T-helper 1 cell treated with Interleukin-12 subunit alpha and Interleukin-12 subunit beta and Interleukin-4 antibody, amounts not matched to agents 30 ng/mL and 1 ng/mL, for 36 hours (primary cell): ENCODE results near the gene XPO5. TPM values are rescaled to one million over a fixed set of nuclear protein-coding genes. Genes with fewer than 3 reads are reported as not detected.
"Not testable (repeated sequence)": the region's sequence is repeated elsewhere in the genome, so short reads cannot be mapped to it uniquely, and the experiment has no call there.

Experiments
- intact Hi-C: fragments of 100-400 bp; cut with micrococcal nuclease; formaldehyde crosslinking; loops from one replicate; pipeline ENCODE4 v1.15.1; 2024
- total RNA-seq: library from RNA; stranded (reverse); gene quantifications from 2 replicates; pipeline ENCODE4 v1.2.3, GENCODE V29; 2022

XPO5 gene
- total RNA-seq, 1 donor from 2014 or later, result 94.6 TPM

DNA sequence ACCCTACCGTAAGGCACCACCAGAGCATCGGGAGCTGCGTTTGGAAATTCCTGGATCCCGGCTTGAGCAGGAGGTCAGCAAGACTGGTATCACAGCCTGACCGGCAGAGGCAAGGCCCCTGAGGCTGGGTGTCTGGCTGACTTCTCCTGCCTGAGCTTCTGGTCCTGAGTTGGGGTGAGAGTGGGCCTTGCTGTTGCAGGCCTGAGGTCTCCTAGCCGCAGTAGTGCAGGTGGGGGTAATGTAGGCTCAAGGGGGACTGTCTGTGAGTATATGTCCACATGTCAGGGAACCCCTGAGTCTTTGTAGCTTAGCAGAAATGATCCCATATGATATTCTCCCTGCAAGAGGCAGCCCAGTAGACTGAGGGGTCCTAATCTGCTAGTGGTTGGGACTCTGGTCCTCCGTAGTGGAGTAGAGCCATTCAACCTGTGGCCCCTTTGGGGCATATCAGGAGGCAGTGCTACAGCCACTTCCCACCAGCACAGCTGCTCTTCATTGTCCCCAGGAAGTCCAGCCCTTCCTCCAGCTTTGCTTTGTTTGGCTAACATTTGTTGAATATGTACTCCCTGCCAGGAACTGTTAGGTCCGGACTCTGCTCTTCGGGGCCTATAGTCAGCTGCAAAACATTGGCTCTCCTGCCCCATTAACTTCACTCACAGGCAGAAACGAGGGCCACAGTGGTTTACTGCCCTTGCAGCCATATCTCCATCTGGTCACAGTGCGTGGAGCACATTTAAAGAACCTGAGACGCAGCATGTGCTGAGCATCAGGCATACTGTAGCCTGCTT lies 76.6 kb downstream of the XPO5 start:
- intact Hi-C loops, result no loop called here

DNA sequence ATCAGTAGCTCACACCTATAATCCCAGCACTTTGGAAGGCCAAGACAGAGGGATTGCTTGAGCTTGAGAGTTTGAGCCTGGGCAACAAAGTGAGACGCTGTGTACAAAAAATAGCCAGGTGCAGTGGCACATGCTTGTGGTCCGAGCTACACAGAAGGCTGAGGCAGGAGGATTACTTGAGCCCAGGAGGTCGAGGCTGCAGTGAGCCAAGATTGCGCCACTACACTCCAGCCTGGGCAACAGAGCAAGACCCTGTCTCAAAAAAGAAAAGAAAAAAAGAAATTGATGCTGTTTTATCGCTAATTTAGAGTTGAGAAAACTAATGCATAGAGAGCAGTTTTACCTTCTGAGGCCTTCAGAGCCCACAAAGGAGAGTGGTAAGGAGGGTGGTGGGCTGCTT lies 77.5 kb downstream of the XPO5 start:
- intact Hi-C loops, result not testable (repeated sequence)

DNA sequence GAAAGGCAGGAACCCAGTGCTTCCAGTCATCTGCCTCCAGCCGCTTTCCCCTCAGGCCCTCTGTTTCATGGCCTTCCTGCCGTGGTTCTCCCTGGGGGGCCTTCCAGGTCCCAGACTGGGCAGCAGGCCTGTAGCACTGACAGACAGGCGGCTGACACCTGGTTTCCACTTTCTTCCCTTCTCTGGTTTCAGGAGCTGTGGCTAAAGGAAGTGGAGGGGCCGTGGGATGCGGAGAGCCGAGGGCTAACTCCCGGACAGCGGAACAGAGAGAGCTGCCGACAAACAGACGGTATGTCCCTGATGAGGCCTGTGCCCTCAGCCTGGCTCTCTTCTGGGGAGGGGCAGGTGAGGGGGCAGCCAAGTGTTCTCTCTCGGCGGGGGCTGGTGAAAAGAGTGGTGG lies 78.1 kb downstream of the XPO5 start:
- intact Hi-C loops, result no loop called here

DNA sequence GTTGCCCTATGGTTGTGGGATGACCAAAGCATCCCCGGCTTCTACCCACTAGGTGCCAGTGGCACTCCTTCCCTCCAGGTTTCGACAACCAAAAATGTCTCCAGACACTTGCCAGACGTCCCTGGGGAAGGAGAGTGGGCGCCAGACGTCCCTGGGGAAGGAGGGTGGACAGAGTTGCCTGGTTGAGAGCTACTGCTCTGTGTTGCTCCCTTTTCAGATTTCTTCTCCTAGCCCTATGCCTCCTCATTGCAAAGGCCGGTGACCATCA lies 78.8 kb downstream of the XPO5 start:
- intact Hi-C loops, result no loop called here

DNA sequence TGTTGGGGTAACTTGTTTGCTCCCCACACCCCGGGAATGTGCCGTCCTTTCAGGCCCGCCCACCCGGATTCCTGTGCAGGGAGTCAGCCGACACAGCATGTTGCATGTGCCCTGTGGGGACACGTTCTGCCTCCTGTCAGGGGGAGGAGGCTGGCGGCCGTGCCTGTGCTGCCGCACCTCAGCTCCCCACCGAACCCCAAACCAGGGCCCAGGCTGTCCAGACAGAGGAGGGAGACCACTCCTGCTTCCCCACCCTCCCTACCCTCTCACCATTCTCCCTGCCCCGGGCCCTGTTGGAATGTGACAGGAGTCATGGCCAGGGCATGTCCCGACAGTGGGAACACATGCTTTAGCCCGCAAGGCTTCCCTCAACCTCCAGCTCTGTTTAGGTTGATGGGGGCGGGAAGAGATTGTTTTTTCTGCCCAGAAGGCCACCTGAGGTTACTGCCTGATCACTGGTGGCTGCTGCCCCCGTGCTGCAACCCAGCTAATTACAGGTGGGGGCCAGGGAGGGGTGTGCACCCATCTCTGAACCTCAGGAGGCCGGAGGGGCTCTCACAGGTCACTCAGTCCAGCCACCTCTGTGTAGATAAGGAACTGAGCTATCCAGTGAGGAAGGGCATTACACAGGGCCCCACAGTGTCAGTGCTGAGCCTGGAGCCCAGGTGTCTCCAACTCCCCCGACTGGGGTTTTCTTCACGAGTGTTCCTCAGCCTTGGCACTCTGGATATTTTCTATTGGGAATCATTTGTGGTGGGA lies 79.3 kb downstream of the XPO5 start:
- intact Hi-C loops, result no loop called here

DNA sequence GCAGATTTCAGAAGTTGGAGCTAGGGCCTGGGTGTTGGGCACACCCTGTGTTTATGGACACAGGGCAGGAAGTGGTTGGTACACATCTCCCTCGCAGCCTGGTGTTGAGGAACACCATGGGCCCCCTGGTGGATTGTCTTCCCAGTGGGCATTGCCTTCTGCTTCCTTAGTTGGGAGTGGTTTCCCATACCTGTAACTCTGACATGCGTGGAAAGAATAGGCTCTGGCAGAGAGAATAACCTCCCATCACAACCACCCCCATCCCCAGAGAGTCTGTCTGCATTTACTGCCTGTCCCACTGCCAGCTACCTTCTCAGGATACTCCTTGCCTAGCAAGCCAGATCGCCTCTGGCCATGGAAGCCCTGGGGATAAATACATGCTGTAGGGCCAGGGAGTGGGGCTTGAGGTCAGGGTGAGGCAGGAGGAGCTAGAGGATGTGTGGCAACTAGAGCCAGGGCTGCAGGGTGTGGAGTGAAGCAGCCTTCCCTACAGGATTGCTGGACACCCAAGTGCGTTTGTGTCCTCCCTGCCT lies 80.4 kb downstream of the XPO5 start:
- intact Hi-C loops, result no loop called here

DNA sequence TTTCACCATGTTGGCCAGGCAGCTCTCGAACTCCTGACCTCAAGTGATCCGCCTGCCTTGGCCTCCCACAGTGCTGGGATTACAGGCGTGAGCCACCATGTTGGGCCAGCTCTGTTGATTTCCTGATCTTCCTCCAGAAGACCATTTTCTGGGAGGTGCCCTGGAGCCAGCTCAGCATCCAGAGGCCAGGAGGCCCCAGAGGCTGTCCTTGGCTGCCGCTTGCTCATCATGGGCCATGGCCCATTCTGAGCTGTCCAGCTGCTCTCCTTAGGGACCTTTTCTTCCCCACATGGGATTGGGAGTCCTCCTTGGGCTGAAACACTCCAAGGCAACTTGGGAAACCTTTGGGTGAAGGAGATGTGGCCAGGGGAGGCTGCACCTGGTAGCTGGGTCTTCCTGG lies 81.1 kb downstream of the XPO5 start:
- intact Hi-C loops, result no loop called here

DNA sequence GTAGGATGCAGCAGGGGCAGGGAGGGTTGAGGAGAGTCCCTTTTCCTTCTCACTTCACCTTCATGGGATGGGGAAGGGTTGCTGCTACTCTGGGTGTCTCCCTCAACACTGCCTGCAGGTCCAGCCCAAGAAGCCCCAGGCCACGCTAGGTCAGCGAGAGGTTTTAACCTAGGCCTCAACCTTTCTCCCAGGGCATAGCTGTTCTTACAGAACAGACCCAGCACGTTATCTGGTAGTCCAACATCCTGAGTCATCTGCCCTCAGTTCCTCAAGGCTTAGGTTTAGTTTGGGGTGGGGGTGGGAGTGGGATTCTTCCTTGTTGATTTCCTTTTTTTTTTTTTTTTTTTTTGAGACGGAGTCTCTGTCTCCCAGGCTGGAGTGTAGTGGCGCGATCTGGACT lies 81.5 kb downstream of the XPO5 start:
- intact Hi-C loops, result no loop called here

DNA sequence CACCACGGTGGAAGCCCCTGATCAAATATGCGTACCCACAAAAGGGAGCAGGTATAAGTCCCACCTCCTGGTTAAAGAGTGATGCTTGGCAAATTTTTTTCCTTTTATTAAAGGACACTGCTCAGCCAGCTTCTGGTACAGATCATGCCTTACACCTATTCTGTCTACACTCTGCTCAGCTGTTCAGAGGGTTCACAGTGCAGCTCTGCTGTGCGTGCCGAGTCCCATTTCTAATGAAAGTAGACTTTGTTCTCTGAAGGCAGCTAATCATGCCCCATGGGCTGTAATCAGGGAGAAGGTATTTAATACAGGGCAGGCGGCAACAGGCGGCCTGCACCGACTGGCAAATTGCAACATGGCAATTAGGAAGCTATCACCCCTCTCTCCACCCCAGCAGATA lies 82.0 kb downstream of the XPO5 start:
- intact Hi-C loops, result no loop called here

DNA sequence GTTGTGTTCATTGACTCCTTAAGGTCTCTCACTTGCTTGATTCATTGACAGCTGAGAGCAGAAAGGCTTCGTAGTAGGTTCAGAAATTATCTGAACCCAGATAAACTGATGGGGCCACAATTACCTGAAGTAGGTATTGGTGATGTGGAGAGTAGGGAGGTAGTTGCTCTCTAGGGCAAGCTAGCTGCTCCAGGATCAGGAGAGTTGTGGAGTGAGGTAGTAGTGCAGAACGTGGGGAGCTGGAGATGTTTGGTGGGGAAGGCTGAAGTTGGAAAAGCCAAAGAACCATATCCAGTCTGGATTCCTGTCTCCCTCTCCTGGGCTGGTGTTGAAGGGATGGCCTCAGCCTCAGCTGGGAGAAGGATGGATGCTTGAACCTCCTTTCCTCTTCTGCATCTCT lies 82.6 kb downstream of the XPO5 start:
- intact Hi-C loops, result no loop called here

DNA sequence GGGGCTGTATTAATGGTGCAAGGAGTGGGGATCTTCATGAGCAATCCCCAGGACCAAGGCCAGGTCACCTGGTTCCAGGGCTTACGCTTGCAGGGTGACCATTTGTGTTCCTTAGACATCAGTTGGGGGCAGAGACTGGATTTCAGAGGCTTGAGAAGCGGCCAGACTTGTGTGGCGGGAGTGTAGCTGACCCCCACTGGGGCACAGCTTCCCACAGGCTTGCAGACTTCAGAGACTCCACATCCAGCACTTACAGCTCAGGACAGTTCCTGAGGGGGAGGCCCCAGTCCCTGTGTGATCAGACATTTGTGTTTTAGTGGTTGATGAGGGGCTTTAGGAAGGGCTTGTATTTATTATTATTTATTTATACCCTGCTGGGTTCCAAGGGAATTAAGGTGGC lies 83.2 kb downstream of the XPO5 start:
- intact Hi-C loops, result no loop called here

DNA sequence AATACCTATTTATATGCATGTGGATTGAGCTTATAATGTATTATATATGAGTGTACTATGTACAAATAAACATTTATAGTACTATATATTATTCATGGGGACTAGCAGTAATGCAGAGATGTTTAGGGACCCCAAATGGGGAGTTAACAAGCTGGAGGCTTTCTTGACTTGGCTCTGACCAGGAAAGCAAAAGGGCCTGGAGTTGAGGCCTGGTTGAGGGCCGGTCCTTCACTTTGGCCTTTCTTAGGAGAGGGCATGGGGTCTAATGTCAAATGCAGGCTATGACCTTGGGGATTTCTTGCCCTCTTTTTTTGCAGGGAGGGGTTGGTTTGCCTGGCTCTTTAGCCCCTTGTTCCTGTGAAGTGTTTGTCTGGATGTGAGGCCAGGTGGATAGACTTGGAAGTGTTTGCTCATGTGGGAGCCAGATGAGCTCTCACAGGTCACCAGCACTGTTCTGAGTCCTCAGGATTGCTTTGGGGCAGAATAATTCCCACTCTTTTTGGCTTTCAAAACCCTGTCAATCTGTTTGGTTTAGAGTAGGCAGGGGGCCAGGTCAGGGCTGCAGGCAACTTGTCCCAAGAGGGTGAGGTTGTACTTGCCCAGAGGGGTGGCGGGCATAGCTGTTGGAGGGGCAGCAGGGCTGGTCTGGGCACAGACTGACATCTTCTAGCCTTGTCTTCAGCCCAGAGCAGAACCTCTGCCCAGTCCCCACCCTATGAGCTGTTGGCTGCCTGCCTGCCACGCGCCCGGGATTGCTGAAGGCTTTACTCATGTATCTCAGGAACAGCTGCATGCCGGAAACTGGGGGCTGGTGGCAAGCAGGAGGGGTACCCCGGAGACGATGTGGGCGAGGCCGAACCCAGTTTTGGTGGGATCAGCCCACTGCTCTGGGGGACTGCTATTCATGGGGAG lies 83.8 kb downstream of the XPO5 start:
- intact Hi-C loops, result no loop called here

DNA sequence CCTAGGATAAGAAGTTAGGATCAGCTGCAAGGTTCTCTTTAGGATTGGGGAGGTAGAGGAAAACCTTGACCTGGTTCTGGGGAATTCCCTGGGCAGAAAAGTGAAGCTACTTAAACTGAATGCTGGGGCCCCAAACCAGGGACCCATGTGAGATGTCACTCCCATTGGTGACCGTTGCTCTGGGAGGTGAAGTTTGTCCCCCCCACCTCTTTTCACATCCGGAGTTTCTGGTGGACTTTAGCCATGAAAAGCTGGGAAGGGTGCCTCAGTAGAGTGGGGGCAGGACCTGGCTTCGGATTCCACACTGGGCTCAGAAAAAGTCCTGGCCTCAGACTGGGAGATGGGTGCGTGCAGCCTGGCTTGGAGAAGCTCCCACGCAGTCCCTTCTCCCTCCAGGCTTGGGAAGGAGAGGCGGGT lies 85.3 kb downstream of the XPO5 start:
- intact Hi-C loops, result no loop called here

DNA sequence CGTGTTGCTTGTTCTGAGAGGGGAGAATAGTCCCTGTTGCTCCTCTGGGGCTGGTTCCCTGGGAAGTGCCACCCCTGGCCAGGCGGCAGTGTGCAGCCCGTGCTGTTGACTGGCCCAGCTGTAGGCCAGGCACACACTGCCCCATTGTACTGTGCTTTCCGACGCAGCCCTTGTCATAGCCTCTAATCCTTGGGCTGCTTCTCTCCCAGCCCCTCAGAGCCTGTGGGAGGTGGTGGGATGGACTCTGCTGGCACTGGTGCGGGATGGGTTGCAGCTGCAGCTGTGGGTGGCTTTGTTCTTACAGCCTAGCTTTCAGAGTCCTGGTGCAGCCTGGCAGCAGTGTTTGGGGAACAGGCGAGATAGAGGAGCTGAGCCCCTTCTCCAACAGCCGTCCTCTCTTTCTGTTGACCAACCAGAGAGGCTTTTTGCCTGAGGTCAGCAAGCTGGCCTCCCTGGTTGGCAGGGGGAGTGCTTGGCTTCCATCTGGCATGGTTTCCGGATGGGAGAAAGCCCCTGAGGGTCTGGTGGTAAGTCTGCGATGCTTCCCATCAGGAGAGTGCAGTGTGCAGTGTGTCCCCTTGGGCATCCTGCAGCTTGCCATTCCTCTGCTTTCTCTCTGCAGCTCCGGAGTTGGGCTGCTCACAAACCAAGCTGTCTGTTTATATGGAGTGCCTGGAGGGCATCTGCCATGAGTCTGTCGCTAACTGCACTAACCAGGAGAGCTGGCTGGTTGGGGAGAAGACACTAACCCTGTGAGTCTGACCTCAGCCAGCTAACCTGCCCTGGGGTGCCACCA lies 86.4 kb downstream of the XPO5 start:
- intact Hi-C loops, result no loop called here

DNA sequence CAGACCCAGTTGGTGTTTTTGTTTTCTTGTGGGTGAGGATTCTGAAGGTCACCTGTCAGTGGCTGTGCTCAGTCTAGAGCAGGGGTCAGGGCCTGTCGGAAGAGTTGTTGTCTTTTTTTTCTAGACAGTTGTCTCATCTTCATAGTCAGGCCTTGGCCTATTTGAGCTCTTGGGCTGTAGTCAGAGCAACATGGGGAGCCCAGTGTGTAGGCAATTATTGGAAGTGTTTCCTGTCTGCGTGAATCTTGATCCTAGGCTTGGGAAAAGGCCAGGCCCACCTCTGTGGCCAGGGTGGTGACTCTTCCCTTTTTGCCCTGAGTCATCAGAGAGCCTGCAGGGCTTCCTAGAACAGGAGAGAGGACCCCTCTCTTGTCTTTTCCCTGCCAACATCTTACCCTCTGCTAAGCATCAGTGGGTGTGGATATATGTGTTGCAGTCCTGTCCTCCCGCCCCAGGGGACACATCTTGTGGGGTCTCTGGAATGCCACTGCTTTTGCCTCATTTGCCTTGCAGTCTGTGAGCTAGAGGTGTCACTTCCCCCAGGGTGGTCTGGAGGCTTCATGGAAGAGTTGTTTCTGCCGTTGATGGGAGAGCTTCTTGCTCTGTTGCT lies 87.1 kb downstream of the XPO5 start:
- intact Hi-C loops, result no loop called here

DNA sequence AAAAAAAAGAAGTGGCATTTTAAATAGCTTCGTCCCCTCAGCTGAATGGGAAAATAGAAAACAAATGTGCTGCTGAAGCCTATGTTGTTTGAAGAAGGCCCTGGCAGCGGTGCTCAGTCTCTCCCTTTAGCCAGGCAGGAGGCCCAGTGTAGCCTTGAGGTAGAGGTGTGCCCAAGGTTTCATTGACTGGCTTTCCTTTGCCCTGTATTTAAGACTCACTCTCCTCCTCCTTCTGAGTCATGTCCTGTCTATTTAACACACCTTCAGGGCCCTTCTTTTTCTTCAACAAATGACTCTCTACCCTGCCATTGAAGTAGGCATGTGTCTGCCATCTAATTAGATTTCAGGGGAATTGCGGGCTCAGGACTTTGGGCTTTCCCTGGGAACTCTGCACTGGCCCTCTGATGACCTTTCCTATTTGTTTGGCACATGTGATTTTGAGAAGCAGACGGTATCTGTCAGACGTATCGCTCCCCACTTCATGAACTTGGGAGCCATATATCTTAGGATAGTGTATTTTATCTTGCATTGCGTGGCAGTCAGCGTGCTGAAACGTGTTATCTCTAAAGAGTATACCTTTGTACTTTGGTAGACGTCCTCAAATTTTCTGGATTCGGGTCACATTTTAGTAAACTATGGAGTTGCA lies 94.1 kb downstream of the XPO5 start:
- intact Hi-C loops, result no loop called here

DNA sequence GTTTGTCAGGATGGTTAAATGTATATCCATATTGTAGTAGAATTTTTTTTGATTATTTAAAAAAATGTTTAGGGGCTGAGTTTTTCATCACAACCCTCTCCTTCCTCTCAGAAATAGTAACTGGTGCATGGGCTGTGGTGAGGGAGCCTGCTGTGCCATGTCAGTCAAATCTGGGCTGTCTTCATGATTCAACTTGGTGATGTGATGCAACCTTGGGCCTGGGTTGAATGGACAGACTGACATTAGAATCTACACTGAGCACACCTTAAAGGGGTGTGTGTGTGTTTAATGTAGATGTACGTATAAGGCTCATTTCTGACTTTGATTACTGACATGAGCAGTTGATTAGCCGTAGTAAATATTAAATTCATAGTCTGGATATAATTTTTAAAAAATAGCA lies 94.8 kb downstream of the XPO5 start:
- intact Hi-C loops, result no loop called here

DNA sequence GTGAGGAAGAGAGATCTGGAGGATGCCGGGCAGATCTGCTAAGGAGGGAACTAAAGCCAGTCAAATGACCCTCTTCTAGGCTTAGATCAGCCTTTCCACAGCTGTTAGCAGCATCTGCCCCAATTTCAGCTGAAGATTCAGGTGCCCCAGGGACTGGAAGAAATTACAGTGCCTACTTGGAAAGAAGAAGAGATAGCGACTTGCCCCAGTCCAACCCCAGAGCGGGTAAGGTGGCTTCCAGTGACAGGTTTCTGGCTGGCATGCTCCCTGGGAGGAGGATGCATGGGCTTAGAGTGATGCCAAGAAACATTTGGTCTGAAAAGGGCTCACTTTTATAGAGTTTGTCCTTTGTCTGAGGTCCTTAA lies 97.8 kb downstream of the XPO5 start:
- intact Hi-C loops, result no loop called here

DNA sequence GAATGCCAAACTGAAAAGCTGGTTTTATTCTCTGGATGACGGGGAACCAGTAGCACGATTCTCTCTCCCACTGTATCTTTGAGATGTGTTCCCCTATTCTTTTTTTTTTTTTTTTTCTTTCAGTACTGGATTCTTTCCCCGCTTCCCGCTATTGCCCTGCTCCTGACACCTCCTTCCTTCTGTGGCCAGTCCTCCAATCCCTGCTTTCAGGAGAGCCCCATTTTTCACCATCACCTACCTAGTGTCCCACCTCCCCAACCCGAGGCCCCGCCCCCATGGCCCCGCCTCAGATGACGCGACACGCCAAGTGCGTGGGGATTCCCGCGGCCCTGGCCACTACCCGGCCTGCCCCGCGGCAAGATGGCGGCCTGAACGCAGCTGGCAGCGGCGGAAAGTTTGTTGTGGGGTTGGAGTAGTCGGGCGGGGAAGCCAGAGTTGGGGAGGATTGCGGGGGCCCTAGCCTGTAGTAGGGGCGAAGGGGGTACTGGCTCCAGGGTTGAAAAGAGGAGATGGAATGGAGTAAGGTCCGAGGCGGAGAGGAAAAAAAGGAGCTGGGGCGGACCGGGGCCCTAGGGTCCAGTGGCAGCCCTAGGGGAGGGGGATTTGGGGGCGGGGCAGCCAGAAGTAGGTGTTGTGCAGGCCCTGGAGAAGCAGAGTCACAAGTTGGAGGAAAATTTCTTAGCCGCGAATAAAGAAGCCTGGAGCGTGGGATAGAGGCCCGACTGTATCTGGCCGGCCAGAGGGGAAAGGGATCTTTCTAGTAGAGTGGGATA lies 98.4 kb downstream of the XPO5 start, which contains the start of gene TJAP1:
TSS of gene TJAP1 (plus strand) at position 336 of the 773 bp plus-strand sequence. CDS start 21,432 bp downstream, outside the sequence.
- intact Hi-C loops, result loop anchor here (1.0 to 2.0 kb wide), 11 partner anchors 22 to 548 kb away; partner anchors contain the start of genes ABCC10, CNPY3, CRIP3 and DLK2
